Measurements from ENCODE around the gene SNRPD3. TPM values are rescaled to one million over a fixed set of nuclear protein-coding genes. Genes with fewer than 3 reads are reported as not detected.

Gene SNRPD3
- total RNA-seq, 4 donors from 2014 or later = 63.8 to 110 (median 87.6) TPM

DNA sequence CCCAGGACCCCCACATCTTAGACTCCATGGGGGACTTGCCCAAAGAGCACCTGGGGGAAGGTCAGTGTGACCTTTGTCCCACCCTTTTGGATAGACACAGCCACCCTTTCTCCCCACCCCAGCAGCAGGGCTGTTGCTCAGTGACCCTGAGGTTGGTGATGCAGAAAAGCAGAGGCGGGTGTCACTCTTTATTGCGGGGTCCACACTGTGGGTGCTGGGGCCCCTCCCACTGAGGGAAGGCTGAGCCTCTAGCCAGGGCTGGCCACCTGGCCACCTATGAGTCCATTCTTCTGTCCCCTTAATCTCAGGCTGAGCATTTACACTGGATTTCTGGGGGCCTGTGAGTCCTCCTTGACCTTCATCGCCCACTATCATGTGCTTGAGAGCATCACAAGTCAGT, 29.7 kb downstream of the SNRPD3 start:
- intact Hi-C loops (cut with DNase I) = no loop called here
- Histone ChIP-seq H3K4me1 (peaks cover 18 to 28% (median 26%) of the 10 kb centered on the region in 4 donors), H3K4me3 (no peak overlapping the region), H3K27me3 (no peaks in the 10 kb centered on the region), H3K27ac (replicated peaks in 1 of 4) (peak overlapping the region; percentile 71 to 83 (median 80)), H3K9me3 (no peaks in the 10 kb centered on the region), H3K36me3 (peaks cover 20 to 52% (median 35%) of the 10 kb centered on the region in 4 donors)
- 80% methylated on average over 1 of the region's 3 CpGs for WGBS
- no peak for DNase-seq (ENCODE audit: extremely low spot score)
- TF ChIP-seq EP300 (IDR thresholded peaks at IDR 0.05) (no peak), POLR2AphosphoS5 (IDR thresholded peaks at IDR 0.05) (no peak), POLR2A (IDR thresholded peaks at IDR 0.05; ENCODE audit: low read depth) (no peak)
- TF ChIP-seq, protein P1, sequence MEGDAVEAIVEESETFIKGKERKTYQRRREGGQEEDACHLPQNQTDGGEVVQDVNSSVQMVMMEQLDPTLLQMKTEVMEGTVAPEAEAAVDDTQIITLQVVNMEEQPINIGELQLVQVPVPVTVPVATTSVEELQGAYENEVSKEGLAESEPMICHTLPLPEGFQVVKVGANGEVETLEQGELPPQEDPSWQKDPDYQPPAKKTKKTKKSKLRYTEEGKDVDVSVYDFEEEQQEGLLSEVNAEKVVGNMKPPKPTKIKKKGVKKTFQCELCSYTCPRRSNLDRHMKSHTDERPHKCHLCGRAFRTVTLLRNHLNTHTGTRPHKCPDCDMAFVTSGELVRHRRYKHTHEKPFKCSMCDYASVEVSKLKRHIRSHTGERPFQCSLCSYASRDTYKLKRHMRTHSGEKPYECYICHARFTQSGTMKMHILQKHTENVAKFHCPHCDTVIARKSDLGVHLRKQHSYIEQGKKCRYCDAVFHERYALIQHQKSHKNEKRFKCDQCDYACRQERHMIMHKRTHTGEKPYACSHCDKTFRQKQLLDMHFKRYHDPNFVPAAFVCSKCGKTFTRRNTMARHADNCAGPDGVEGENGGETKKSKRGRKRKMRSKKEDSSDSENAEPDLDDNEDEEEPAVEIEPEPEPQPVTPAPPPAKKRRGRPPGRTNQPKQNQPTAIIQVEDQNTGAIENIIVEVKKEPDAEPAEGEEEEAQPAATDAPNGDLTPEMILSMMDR (IDR thresholded peaks at IDR 0.05) = no peak

DNA sequence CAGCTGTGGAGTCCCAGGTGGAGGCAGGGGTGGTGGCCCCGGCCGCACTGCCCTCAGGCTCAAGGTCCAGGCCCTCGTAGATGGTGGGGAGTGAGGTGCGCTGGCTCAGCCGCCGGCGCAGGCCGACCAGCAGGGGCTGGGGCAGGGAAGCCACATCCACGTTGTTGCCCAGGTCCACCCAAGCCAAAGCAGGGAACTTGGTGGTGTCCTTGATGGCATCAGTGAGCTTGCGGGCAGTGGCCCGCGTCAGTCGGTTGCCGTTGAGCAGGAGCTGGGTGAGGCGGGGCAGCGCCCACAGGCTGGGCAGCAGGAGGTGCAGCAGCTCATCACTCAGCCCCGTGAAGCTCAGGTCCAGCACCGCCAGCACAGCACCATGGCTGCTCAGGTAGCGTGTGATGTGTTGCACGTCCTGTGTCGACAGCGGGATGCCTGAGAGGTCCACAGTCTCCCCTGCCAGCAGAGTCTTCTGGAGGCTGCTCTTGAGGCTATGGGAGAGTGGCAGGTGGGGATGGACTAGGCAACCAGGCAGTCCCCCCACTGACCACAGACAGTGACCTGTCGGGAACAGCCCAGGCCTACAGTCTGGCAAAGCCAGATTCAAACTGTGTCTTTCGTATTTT, 30.2 kb downstream of the SNRPD3 start:
- intact Hi-C loops (cut with DNase I) = no loop called here
- Histone ChIP-seq H3K4me3 (no peak overlapping the region), H3K9me3 (no peaks in the 10 kb centered on the region), H3K27ac (replicated peaks in 1 of 4) (no peak overlapping the region), H3K27me3 (no peaks in the 10 kb centered on the region), H3K4me1 (peaks cover 18 to 29% (median 24%) of the 10 kb centered on the region in 4 donors), H3K36me3 (peaks cover 20 to 52% (median 35%) of the 10 kb centered on the region in 4 donors)
- TF ChIP-seq POLR2A (IDR thresholded peaks at IDR 0.05; ENCODE audit: low read depth) (no peak), POLR2AphosphoS5 (IDR thresholded peaks at IDR 0.05) (no peak), EP300 (IDR thresholded peaks at IDR 0.05) (no peak)
- TF ChIP-seq, protein P1 (IDR thresholded peaks at IDR 0.05) = no peak
- DNase-seq (ENCODE audit: extremely low spot score) = no peak
- WGBS = 97% methylated on average over 16 of the region's 24 CpGs

DNA sequence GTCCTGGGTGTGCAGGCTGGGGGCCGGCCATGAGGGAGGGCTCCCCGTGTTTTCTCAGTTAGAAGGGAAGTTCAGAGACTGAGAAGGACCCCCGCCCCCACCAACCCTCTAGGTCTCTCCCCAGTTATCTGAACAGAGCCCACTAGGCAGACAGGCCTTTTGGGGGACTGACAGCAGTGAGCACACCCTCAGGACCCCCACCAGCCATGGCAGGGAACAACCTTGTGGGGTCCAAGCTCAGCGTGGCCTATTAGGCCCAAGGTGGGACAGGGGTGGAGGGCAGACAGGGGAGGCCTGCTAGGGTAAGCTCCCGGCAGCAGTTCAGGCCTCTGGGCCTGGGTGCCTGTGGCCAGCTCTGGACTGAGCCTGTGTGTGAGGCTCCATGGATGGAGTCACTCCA, 31.5 kb downstream of the SNRPD3 start:
- no peak for TF ChIP-seq POLR2A (IDR thresholded peaks at IDR 0.05; ENCODE audit: low read depth)
- TF ChIP-seq, protein P1 (IDR thresholded peaks at IDR 0.05) = no peak
- Histone ChIP-seq H3K27ac (replicated peaks in 1 of 4) (peak overlapping the region in 1 of 4 donors; percentile 27), H3K4me1 (peaks cover 23 to 41% (median 31%) of the 10 kb centered on the region in 4 donors), H3K27me3 (no peaks in the 10 kb centered on the region), H3K9me3 (no peaks in the 10 kb centered on the region), H3K4me3 (no peak overlapping the region), H3K36me3 (peaks cover 20 to 52% (median 35%) of the 10 kb centered on the region in 4 donors)
- WGBS = 70% methylated on average over 2 of the region's 5 CpGs
- intact Hi-C loops (cut with DNase I) = no loop called here
- DNase-seq (ENCODE audit: extremely low spot score) = no peak

DNA sequence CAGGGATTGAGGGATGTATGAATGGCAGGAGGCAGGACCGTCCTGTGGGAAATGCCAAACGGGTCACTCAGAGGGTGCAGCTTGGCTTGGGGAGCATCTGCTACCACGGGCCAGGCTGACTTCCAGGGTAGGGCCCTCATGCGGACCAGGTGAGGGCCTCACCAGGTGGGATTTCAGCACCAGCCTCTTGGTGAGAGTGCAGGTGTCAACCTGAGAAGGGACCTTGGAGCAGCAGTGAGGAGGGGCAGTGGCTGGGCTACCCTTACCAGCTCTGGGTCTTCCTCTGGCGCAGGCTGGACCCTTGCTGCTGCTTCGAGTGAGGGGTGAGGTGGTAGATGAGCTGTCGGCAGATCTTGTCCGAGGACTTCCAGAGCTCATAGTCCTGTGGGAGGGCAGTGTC, 32.1 kb downstream of the SNRPD3 start:
- intact Hi-C loops (cut with DNase I) = no loop called here
- H3K27me3 ChIP-seq = no peaks in the 10 kb centered on the region
- no peaks in the 10 kb centered on the region for H3K9me3 ChIP-seq
- no peak overlapping the region for H3K27ac ChIP-seq (replicated peaks in 1 of 4)
- H3K4me1 ChIP-seq = peaks cover 24 to 43% (median 33%) of the 10 kb centered on the region in 4 donors
- WGBS = 77% methylated on average over 3 of the region's 8 CpGs
- H3K36me3 ChIP-seq = peaks cover 20 to 52% (median 35%) of the 10 kb centered on the region in 4 donors
- no peak for DNase-seq (ENCODE audit: extremely low spot score)
- no peak overlapping the region for H3K4me3 ChIP-seq
- TF ChIP-seq, protein P1 (IDR thresholded peaks at IDR 0.05) = no peak
- TF ChIP-seq EP300 (IDR thresholded peaks at IDR 0.05) (no peak), POLR2A (IDR thresholded peaks at IDR 0.05; ENCODE audit: low read depth) (no peak), POLR2AphosphoS5 (IDR thresholded peaks at IDR 0.05) (no peak)

DNA sequence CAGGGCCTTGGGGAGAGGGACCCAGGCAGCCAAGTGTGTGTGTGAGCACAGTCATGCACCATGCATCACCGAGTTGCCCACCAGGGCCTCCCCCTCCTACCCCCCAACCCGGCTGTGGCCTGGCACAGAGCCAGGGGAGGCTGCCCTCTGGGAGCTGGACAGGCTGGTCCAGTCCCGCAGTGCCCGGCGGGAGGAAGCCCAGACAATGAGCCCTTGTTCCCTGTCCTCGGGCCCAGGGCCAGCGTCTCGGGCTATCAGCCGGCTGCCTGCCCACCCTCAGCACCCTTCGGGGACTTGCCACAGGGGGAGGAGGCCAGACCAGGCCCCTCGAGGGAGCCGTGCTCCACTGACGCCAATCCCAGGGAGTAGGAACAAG, 32.6 kb downstream of the SNRPD3 start:
- Histone ChIP-seq H3K27me3 (no peaks in the 10 kb centered on the region), H3K4me1 (peaks cover 22 to 43% (median 32%) of the 10 kb centered on the region in 4 donors), H3K9me3 (no peaks in the 10 kb centered on the region), H3K36me3 (peaks cover 20 to 52% (median 35%) of the 10 kb centered on the region in 4 donors), H3K4me3 (no peak overlapping the region), H3K27ac (replicated peaks in 1 of 4) (peak overlapping the region in 1 of 4 donors; percentile 31)
- intact Hi-C loops (cut with DNase I) = no loop called here
- WGBS = 76% methylated on average over 10 of the region's 13 CpGs
- TF ChIP-seq, protein P1 (IDR thresholded peaks at IDR 0.05) = no peak
- TF ChIP-seq POLR2A (IDR thresholded peaks at IDR 0.05; ENCODE audit: low read depth) (no peak), EP300 (IDR thresholded peaks at IDR 0.05) (no peak), POLR2AphosphoS5 (IDR thresholded peaks at IDR 0.05) (no peak)
- no peak for DNase-seq (ENCODE audit: extremely low spot score)
